Measurements from ENCODE around the gene AZU1. TPM values are rescaled to one million over a fixed set of nuclear protein-coding genes. Genes with fewer than 3 reads are reported as not detected.

The AZU1 gene
- total RNA-seq, 1 experiment from 2014 or later = 5.8 TPM

DNA sequence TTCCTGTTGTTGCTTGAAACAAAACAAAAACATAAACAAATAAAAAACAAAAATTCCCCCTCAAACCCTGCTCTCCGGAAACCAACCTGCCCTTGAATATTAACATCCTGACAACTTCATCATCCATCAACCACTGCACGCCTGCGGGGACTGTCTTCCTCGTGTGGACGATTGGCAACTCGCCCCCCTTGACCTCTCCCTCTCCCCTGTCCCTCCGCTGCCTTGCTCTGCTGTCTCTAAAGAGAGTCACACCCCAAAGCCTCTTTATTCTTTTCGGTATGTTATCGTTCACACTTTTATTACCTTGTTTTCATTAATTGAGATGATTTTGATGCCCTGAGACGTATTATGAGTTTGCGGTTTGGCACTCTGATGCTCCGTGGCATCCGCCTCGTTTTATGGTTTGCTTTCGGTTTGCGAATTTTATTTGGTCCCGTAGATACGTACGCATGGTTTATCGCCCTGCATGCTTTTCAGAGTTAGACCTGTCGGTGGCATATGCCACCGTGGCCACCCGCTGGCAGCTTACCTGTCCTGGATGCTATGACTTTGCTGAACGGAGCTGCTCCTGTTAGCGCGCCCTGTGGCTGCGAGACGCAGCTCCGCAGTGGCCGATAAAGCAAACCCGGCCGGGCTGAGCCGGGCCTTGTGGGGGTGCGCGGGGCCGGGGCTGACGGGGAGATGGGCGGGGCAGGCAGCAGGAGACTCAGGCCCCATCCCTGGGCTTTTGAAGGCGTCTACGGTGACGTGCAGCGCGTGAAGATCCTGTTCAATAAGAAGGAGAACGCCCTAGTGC lies 19.8 kb upstream of the AZU1 start:
- in situ Hi-C loops (cut with HindIII; ENCODE audit: low pct_unique_long_range_greater_than_20kb, low sequenced_read_pairs) (no loop called here), intact Hi-C loops (cut with micrococcal nuclease; ENCODE audit: unreplicated experiment) (no loop called here)
- Histone ChIP-seq H3K27ac (ENCODE audit: low read length) (no peak overlapping the region), H3K4me1 (ENCODE audit: control insufficient read depth, insufficient read depth, low read length) (no peaks in the 10 kb centered on the region), H3K9me3 (ENCODE audit: control insufficient read depth, insufficient read depth, low read depth, low read length) (no peaks in the 10 kb centered on the region), H3K27me3 (ENCODE audit: control insufficient read depth, insufficient read depth, low read length) (no peaks in the 10 kb centered on the region), H3K36me3 (ENCODE audit: control insufficient read depth, insufficient read depth, low read length) (peaks cover 12% of the 10 kb centered on the region), H3K4me3 (ENCODE audit: low read depth in 2 of 2, low read length in 2 of 2) (no peak overlapping the region)
- DNase-seq (ENCODE audit: low read depth, low spot score) (no peak), ATAC-seq (no peak)
- TF ChIP-seq SIN3A (IDR thresholded peaks at IDR 0.05; ENCODE audit: borderline replicate concordance, insufficient read depth, low read depth, low read length) = no peak
- TF ChIP-seq TCF7L2 (IDR thresholded peaks at IDR 0.05; ENCODE audit: low read depth, low read length) = no peak
- TF ChIP-seq, protein P1, sequence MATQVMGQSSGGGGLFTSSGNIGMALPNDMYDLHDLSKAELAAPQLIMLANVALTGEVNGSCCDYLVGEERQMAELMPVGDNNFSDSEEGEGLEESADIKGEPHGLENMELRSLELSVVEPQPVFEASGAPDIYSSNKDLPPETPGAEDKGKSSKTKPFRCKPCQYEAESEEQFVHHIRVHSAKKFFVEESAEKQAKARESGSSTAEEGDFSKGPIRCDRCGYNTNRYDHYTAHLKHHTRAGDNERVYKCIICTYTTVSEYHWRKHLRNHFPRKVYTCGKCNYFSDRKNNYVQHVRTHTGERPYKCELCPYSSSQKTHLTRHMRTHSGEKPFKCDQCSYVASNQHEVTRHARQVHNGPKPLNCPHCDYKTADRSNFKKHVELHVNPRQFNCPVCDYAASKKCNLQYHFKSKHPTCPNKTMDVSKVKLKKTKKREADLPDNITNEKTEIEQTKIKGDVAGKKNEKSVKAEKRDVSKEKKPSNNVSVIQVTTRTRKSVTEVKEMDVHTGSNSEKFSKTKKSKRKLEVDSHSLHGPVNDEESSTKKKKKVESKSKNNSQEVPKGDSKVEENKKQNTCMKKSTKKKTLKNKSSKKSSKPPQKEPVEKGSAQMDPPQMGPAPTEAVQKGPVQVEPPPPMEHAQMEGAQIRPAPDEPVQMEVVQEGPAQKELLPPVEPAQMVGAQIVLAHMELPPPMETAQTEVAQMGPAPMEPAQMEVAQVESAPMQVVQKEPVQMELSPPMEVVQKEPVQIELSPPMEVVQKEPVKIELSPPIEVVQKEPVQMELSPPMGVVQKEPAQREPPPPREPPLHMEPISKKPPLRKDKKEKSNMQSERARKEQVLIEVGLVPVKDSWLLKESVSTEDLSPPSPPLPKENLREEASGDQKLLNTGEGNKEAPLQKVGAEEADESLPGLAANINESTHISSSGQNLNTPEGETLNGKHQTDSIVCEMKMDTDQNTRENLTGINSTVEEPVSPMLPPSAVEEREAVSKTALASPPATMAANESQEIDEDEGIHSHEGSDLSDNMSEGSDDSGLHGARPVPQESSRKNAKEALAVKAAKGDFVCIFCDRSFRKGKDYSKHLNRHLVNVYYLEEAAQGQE (IDR thresholded peaks at IDR 0.05; ENCODE audit: insufficient read depth in 1 of 2, low read depth in 2 of 2, low read length in 1 of 2) = no peak
- TF ChIP-seq POLR2AphosphoS5 (IDR thresholded peaks at IDR 0.05; ENCODE audit: low read depth, low read length) = no peak
- TF ChIP-seq, protein P2, sequence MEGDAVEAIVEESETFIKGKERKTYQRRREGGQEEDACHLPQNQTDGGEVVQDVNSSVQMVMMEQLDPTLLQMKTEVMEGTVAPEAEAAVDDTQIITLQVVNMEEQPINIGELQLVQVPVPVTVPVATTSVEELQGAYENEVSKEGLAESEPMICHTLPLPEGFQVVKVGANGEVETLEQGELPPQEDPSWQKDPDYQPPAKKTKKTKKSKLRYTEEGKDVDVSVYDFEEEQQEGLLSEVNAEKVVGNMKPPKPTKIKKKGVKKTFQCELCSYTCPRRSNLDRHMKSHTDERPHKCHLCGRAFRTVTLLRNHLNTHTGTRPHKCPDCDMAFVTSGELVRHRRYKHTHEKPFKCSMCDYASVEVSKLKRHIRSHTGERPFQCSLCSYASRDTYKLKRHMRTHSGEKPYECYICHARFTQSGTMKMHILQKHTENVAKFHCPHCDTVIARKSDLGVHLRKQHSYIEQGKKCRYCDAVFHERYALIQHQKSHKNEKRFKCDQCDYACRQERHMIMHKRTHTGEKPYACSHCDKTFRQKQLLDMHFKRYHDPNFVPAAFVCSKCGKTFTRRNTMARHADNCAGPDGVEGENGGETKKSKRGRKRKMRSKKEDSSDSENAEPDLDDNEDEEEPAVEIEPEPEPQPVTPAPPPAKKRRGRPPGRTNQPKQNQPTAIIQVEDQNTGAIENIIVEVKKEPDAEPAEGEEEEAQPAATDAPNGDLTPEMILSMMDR (IDR thresholded peaks at IDR 0.05) = no peak
- ChIA-PET POLR2A (no interaction called here), CTCF (no interaction called here)
- TSS peak; percentile 36 for BruUV-seq (replicated peaks)

DNA sequence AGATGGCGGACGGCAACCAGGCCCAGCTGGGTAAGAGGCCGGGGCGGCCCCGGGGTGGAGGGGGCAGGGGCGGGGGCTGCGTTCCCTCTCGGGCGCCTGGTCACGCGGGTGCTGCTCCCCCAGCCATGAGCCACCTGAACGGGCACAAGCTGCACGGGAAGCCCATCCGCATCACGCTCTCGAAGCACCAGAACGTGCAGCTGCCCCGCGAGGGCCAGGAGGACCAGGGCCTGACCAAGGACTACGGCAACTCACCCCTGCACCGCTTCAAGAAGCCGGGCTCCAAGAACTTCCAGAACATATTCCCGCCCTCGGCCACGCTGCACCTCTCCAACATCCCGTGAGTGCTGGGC lies 19.2 kb upstream of the AZU1 start:
- H3K9me3 ChIP-seq (ENCODE audit: control insufficient read depth, insufficient read depth, low read depth, low read length) = no peaks in the 10 kb centered on the region
- ChIA-PET CTCF (no interaction called here), POLR2A (no interaction called here)
- H3K27me3 ChIP-seq (ENCODE audit: control insufficient read depth, insufficient read depth, low read length) = no peaks in the 10 kb centered on the region
- H3K4me1 ChIP-seq (ENCODE audit: control insufficient read depth, insufficient read depth, low read length) = no peaks in the 10 kb centered on the region
- intact Hi-C loops (cut with micrococcal nuclease; ENCODE audit: unreplicated experiment) = no loop called here
- H3K4me3 ChIP-seq (ENCODE audit: low read depth in 2 of 2, low read length in 2 of 2) = no peak overlapping the region
- H3K36me3 ChIP-seq (ENCODE audit: control insufficient read depth, insufficient read depth, low read length) = peaks cover 12% of the 10 kb centered on the region
- in situ Hi-C loops (cut with HindIII; ENCODE audit: low pct_unique_long_range_greater_than_20kb, low sequenced_read_pairs) = no loop called here
- DNase-seq (ENCODE audit: low read depth, low spot score) = no peak
- TF ChIP-seq POLR2AphosphoS5 (IDR thresholded peaks at IDR 0.05; ENCODE audit: low read depth, low read length) = no peak
- TF ChIP-seq, protein P2 (IDR thresholded peaks at IDR 0.05) = no peak
- TF ChIP-seq SIN3A (IDR thresholded peaks at IDR 0.05; ENCODE audit: borderline replicate concordance, insufficient read depth, low read depth, low read length) = no peak
- TF ChIP-seq TCF7L2 (IDR thresholded peaks at IDR 0.05; ENCODE audit: low read depth, low read length) = no peak
- TF ChIP-seq, protein P1 (IDR thresholded peaks at IDR 0.05; ENCODE audit: insufficient read depth in 1 of 2, low read depth in 2 of 2, low read length in 1 of 2) = no peak
- no peak overlapping the region for H3K27ac ChIP-seq (ENCODE audit: low read length)
- no TSS peak for BruUV-seq (replicated peaks)
- ATAC-seq = no peak
